Adrenal gland (tissue), 12 donors: Measurements from ENCODE around the gene PRSS8. TPM values are rescaled to one million over a fixed set of nuclear protein-coding genes. Genes with fewer than 3 reads are reported as not detected.

Experiments used
- DNase-seq, 7 donors: peaks; one replicate each; pipeline ENCODE4 v3.0.0-alpha.2; 2019 to 2020
- H3K27ac ChIP-seq, 5 donors: fragments of 200-600 bp; sonication (generic) in 4 of 5; 1 replicate in 3 of 5; 2 replicates in 2 of 5; pipeline versions ENCODE4 v1.5.1 to v1.8.0; 2016 to 2020; ENCODE audit warnings: mild to moderate bottlenecking in 1 of 5
- H3K27me3 ChIP-seq: fragments of 200-600 bp; 2 replicates; pipeline ENCODE4 v1.8.0; 2021
- H3K36me3 ChIP-seq, 2 donors: fragments of 200-600 bp; replicated peaks in 1 of 2; 1 replicate in 1 of 2; 2 replicates in 1 of 2; pipeline versions ENCODE4 v1.5.1 to v1.8.0; 2018 to 2022
- H3K4me1 ChIP-seq, 2 donors: fragments of 200-600 bp; replicated peaks in 1 of 2; 1 replicate in 1 of 2; 2 replicates in 1 of 2; pipeline versions ENCODE4 v1.5.1 to v1.8.0; 2018 to 2021
- H3K4me3 ChIP-seq, 4 donors: fragments of 200-600 bp; sonication (generic) in 3 of 4; one replicate each; pipeline ENCODE4 v1.5.1; 2016 to 2018
- H3K9me3 ChIP-seq, 3 donors: fragments of 200-600 bp; sonication (generic) in 1 of 3; replicated peaks in 1 of 3; 1 replicate in 2 of 3; 2 replicates in 1 of 3; pipeline versions ENCODE4 v1.5.1 to v1.8.0; 2016 to 2021
- POLR2A ChIP-seq, 2 donors: fragments of 450-650 bp; IDR thresholded peaks; one replicate each; pipeline ENCODE4 v1.6.1; 2017; ENCODE audit warnings: antibody characterized with exemption in 2 of 2, mild to moderate bottlenecking in 2 of 2, moderate library complexity in 1 of 2
- whole genome bisulfite sequencing, 4 donors: extraction: QIAGEN DNeasy Blood & Tissue Kit in 2 of 4; methylation state at CpG; one replicate each; pipeline versions ENCODE4 v1.1.5 to v1.1.7; 2013 to 2017; 5-methylcytosine and 5-hydroxymethylcytosine counted together
- intact Hi-C, 2 donors: fragments of 100-400 bp; cut with DNase I; formaldehyde crosslinking; loops; one replicate each; pipeline versions ENCODE4 v1.14.1 to v1.15.0; 2022 to 2023
- polyA plus RNA-seq, 3 donors: library from polyadenylated mRNA; stranded (reverse); fragments of 200-250 nt in 2 of 3; fragments of 350-450 nt in 1 of 3; fragmentation: Illumina TruSeq in 1 of 3; extraction: RNeasy Lipid Tissue Mini Kit (QIAGEN cat#74804) in 1 of 3; gene quantifications; one replicate each; pipeline ENCODE4 v1.2.3, GENCODE V29; 2013 to 2014
- small RNA-seq, 2 donors: library from RNA; depleted of rRNA; stranded (forward); fragments of <200 nt; gene quantifications; one replicate each; pipeline ENCODE3, GENCODE V24; 2016
- total RNA-seq, 9 donors: library from RNA; depleted of rRNA in 4 of 9; stranded (reverse); fragments of >200 nt in 4 of 9; fragments of 120-200 nt in 1 of 9; fragmentation: NEBNext Ultra II Directional in 1 of 9; extraction: Animal tissue kit (Norgen Biotek cat#: 25700) in 1 of 9; gene quantifications; one replicate each; pipeline versions ENCODE4 v1.1.0 to v1.2.4, GENCODE V29; 2013 to 2023
- TF ChIP-seq, protein P1 (sequence below), 6 experiments: fragments of 450-650 bp in 4 of 6; fragments of 200-600 bp in 2 of 6; sonication (generic) in 1 of 6; IDR thresholded peaks; 1 replicate in 5 of 6; 2 replicates in 1 of 6; pipeline versions ENCODE4 v1.5.1 to v1.8.0; 2016 to 2021; ENCODE audit warnings: antibody characterized with exemption in 6 of 6, mild to moderate bottlenecking in 2 of 6, moderate library complexity in 1 of 6
- donor health status: healthy with polysubstance abuse.
- donor health status: Bipolar disorder and iron deficiency.
- donor health status: DM: yes; HTN: yes; CAD: no.
- donor health status: DM: no; HTN: no; CAD: no.
- donor health status: DM: no; HTN: no; CAD: no.
- donor health status: DM: yes; HTN: yes; CAD: no.

The PRSS8 gene
- total and polyA plus RNA-seq, 12 donors, result 0.16 to 1.8 (median 0.42) TPM; not detected in 5

DNA sequence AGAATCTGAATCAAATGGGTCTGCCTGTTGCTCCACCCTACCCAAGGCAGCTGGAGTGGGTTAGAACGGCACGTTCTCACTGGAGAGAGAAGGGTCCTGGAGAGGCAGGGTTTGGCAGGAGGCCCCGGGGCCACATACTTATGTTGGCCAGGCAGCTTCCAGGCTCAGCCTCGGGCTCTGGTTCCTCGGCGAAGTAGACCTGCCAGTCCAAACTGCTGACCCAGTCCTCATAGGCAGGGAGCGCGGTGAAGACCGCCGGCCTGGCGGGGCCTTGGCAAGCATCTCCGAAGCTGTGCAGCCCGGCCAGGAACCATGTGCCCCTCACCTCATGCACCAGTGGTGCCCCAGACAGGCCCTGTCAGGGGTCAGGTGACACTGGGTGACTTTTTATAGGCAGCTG, 51.5 kb downstream of the PRSS8 start:
- H3K9me3 ChIP-seq, result no peaks in the 10 kb centered on the region
- H3K4me3 ChIP-seq, result no peak overlapping the region
- peaks cover 0 to 24% of the 10 kb centered on the region in 2 donors for H3K36me3 ChIP-seq
- WGBS, 4 donors, result 73 to 93% (median 84%) methylated on average over 3 to 13 of the region's 13 CpGs
- TF ChIP-seq POLR2A (IDR thresholded peaks at IDR 0.05), result no peak
- TF ChIP-seq, protein P1, sequence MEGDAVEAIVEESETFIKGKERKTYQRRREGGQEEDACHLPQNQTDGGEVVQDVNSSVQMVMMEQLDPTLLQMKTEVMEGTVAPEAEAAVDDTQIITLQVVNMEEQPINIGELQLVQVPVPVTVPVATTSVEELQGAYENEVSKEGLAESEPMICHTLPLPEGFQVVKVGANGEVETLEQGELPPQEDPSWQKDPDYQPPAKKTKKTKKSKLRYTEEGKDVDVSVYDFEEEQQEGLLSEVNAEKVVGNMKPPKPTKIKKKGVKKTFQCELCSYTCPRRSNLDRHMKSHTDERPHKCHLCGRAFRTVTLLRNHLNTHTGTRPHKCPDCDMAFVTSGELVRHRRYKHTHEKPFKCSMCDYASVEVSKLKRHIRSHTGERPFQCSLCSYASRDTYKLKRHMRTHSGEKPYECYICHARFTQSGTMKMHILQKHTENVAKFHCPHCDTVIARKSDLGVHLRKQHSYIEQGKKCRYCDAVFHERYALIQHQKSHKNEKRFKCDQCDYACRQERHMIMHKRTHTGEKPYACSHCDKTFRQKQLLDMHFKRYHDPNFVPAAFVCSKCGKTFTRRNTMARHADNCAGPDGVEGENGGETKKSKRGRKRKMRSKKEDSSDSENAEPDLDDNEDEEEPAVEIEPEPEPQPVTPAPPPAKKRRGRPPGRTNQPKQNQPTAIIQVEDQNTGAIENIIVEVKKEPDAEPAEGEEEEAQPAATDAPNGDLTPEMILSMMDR (IDR thresholded peaks at IDR 0.05), result no peak
- no peaks in the 10 kb centered on the region for H3K4me1 ChIP-seq
- intact Hi-C loops, result loop anchor here in 1 of 2 donors (10.0 kb wide), 1 partner anchor 61 kb away; no protein-coding TSS in a partner anchor
- H3K27ac ChIP-seq, result no peak overlapping the region
- no peak for DNase-seq
- H3K27me3 ChIP-seq, result no peaks in the 10 kb centered on the region

DNA sequence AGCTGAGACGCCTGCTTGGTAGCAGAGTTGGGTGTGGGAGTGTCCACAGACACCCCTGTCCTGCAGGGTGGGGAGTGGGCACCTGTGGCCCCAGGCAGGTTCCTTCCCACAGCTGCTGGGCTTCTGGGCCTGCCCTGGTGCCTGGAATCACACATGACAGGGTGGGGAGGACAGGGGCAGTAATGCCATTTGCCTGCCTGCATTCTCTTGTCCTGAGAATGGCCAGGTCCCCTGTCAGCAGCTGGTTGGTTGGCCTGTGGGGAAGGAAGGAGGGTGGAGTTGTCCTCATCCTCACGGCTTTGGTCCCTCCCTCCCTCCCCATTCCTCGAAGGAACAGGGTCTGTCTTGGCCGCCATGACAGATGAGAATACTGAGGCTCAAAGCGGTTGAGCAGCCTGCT, 52.0 kb downstream of the PRSS8 start:
- intact Hi-C loops, result loop anchor here in 1 of 2 donors (10.0 kb wide), 1 partner anchor 61 kb away; no protein-coding TSS in a partner anchor
- peaks cover 0 to 28% of the 10 kb centered on the region in 2 donors for H3K36me3 ChIP-seq

DNA sequence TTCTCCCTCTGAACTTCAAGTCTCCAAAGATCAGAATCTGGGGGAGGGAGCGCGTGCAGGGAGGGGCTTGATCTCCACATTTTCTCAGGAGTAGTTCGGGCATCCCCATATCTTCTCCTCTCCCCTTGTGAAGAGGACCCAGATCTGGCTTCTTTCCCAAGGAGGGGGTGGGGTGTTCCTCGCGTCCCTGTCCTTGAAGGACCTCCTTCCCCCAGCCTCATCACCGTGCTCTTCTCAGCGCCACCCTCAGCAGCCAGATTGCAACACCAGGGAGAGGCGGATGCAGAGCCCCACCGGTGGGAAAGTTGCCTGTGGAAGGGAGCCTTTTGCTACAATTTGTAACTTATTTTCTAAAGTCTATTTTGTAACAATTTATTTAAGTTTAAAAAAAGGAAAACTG, 52.4 kb downstream of the PRSS8 start:
- Histone ChIP-seq H3K4me3 (no peak overlapping the region), H3K9me3 (no peaks in the 10 kb centered on the region), H3K4me1 (no peaks in the 10 kb centered on the region), H3K27me3 (no peaks in the 10 kb centered on the region), H3K36me3 (peaks cover 0 to 33% of the 10 kb centered on the region in 2 donors), H3K27ac (no peak overlapping the region)
- DNase-seq, result peak in 1 of 7 donors; percentile 22
- 58 to 69% (median 62%) methylated on average over 8 to 9 of the region's 9 CpGs for WGBS, 4 donors
- TF ChIP-seq POLR2A (IDR thresholded peaks at IDR 0.05), result no peak
- TF ChIP-seq, protein P1 (IDR thresholded peaks at IDR 0.05), result no peak
- intact Hi-C loops, result loop anchor here in 1 of 2 donors (10.0 kb wide), 1 partner anchor 62 kb away; no protein-coding TSS in a partner anchor

More for the DNA sequence above, 52.0 kb downstream of the PRSS8 start:
- Histone ChIP-seq H3K27ac (no peak overlapping the region), H3K4me1 (no peaks in the 10 kb centered on the region), H3K27me3 (no peaks in the 10 kb centered on the region), H3K9me3 (no peaks in the 10 kb centered on the region), H3K4me3 (no peak overlapping the region)
- no peak for DNase-seq
- TF ChIP-seq, protein P1 (IDR thresholded peaks at IDR 0.05), result no peak
- 54 to 95% (median 69%) methylated on average over 3 to 5 of the region's 5 CpGs for WGBS, 4 donors

DNA sequence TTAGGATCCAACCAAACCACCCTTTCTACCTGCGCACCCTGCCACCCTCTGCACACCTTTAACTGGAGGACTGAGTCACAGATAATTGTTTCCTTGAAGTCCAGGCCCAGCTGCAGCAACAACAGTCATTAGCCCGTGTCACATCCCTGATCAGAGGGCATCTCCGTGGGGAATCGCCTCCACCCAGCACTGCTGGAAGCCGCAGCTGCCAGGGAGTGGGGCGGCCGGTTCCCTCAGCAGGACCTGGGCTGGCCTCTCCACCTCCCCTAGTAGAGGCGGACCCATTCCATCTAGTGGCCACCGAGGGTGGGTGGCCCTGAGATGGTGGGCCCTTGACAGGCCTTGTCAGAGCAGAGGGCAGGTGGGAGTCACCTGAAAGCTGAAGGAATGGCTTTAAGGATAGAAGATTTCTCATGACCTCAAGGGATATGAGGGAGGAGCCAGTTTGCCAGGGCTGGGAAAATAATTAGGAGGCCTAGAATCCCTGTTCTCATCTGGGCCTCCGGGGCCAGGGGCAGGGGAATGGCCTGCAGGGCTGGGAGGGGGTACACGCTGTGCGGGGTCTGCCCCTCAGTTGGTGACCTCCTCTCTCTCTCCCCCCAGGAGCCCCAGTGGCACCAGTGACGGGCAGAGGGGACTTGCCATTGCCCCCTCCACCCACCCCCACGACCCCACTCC, 53.0 kb downstream of the PRSS8 start:
- TF ChIP-seq POLR2A (IDR thresholded peaks at IDR 0.05), result no peak
- TF ChIP-seq, protein P1 (IDR thresholded peaks at IDR 0.05), result no peak
- 81 to 90% (median 83%) methylated on average over 8 to 14 of the region's 14 CpGs for WGBS, 4 donors
- intact Hi-C loops, result loop anchor here in 1 of 2 donors (10.0 kb wide), 1 partner anchor 62 kb away; no protein-coding TSS in a partner anchor
- no peaks in the 10 kb centered on the region for H3K4me1 ChIP-seq
- no peak for DNase-seq
- H3K9me3 ChIP-seq, result no peaks in the 10 kb centered on the region
- H3K4me3 ChIP-seq, result no peak overlapping the region
- H3K27ac ChIP-seq, result no peak overlapping the region
- no peaks in the 10 kb centered on the region for H3K27me3 ChIP-seq
- peaks cover 0 to 38% of the 10 kb centered on the region in 2 donors for H3K36me3 ChIP-seq

Small RNAs within 50 kb of the gene (small RNA-seq; reads per million reads assigned to genes)
- 0 reads per million in 2 donors for gene AC009088.4
- 0 reads per million in 2 donors for gene NDUFA3P6

Other genes with a start within 250 kb of the PRSS8 start
- gene BCL7C, start 241.7 kb downstream of the PRSS8 start, total RNA-seq, result 10 to 100 TPM; 18.0 to 45.3 (median 30.9) TPM
- 10 to 100 TPM in 2 of 3 donors, 1 to 10 TPM in 1; 7.7 to 88.3 (median 50.1) TPM for gene BCL7C, start 241.7 kb downstream of the PRSS8 start, polyA plus RNA-seq
- gene CTF1, start 239.1 kb downstream of the PRSS8 start, total RNA-seq, result 10 to 100 TPM in 4 of 9 donors, 1 to 10 TPM in 5; 2.1 to 13.9 (median 8.2) TPM
- 1 to 10 TPM; 4.0 to 7.0 (median 4.7) TPM for gene CTF1, start 239.1 kb downstream of the PRSS8 start, polyA plus RNA-seq
- 10 to 100 TPM in 7 of 9 donors, 1 to 10 TPM in 2; 6.6 to 17.6 (median 12.4) TPM for gene FBXL19, start 212.2 kb downstream of the PRSS8 start, total RNA-seq
- gene FBXL19, start 212.2 kb downstream of the PRSS8 start, polyA plus RNA-seq, result 10 to 100 TPM in 2 of 3 donors, 1 to 10 TPM in 1; 1.6 to 74.1 (median 14.0) TPM
- gene ORAI3, start 186.7 kb downstream of the PRSS8 start, total RNA-seq, result 100 to 1,000 TPM in 1 of 9 donors, 10 to 100 TPM in 8; 25.6 to 101 (median 86.3) TPM
- 10 to 100 TPM; 19.5 to 60.5 (median 45.8) TPM for gene ORAI3, start 186.7 kb downstream of the PRSS8 start, polyA plus RNA-seq
- gene SETD1A, start 178.0 kb downstream of the PRSS8 start, total RNA-seq, result 10 to 100 TPM in 6 of 9 donors, 1 to 10 TPM in 3; 2.3 to 23.0 (median 11.6) TPM
- gene SETD1A, start 178.0 kb downstream of the PRSS8 start, polyA plus RNA-seq, result 10 to 100 TPM in 2 of 3 donors, 1 to 10 TPM in 1; 8.7 to 40.1 (median 19.1) TPM
- gene HSD3B7, start 150.5 kb downstream of the PRSS8 start, total RNA-seq, result 10 to 100 TPM in 8 of 9 donors, 1 to 10 TPM in 1; 2.7 to 78.8 (median 35.5) TPM
- 10 to 100 TPM; 11.1 to 46.3 (median 24.3) TPM for gene HSD3B7, start 150.5 kb downstream of the PRSS8 start, polyA plus RNA-seq
- gene STX1B, start 125.1 kb downstream of the PRSS8 start, total RNA-seq, result 1 to 10 TPM in 5 of 9 donors, under 1 TPM in 2, not detected in 2; 0.17 to 2.5 (median 2.0) TPM
- gene STX1B, start 125.1 kb downstream of the PRSS8 start, polyA plus RNA-seq, result 1 to 10 TPM in 2 of 3 donors, under 1 TPM in 1; 0.71 to 5.3 (median 1.2) TPM
- gene STX4, start 102.2 kb downstream of the PRSS8 start, total RNA-seq, result 10 to 100 TPM; 25.0 to 99.5 (median 34.4) TPM
- 100 to 1,000 TPM in 2 of 3 donors, 10 to 100 TPM in 1; 48.4 to 225 (median 152) TPM for gene STX4, start 102.2 kb downstream of the PRSS8 start, polyA plus RNA-seq
- gene ZNF668, start 61.5 kb downstream of the PRSS8 start, total RNA-seq, result 10 to 100 TPM in 8 of 9 donors, 1 to 10 TPM in 1; 2.4 to 29.5 (median 11.2) TPM
- 10 to 100 TPM in 2 of 3 donors, 1 to 10 TPM in 1; 6.2 to 19.5 (median 11.7) TPM for gene ZNF668, start 61.5 kb downstream of the PRSS8 start, polyA plus RNA-seq
- gene ZNF646, start 61.3 kb downstream of the PRSS8 start, total RNA-seq, result 10 to 100 TPM in 8 of 9 donors, 1 to 10 TPM in 1; 6.9 to 17.8 (median 13.9) TPM
- gene ZNF646, start 61.3 kb downstream of the PRSS8 start, polyA plus RNA-seq, result 10 to 100 TPM in 1 of 3 donors, 1 to 10 TPM in 2; 3.1 to 15.4 (median 3.7) TPM
- 1 to 10 TPM in 4 of 9 donors, under 1 TPM in 5; 0.18 to 3.0 (median 0.89) TPM for gene PRSS53, start 46.8 kb downstream of the PRSS8 start, total RNA-seq
- gene PRSS53, start 46.8 kb downstream of the PRSS8 start, polyA plus RNA-seq, result 10 to 100 TPM in 1 of 3 donors, 1 to 10 TPM in 1, under 1 TPM in 1; 0.29 to 11.0 (median 3.1) TPM
- gene VKORC1, start 40.9 kb downstream of the PRSS8 start, total RNA-seq, result 100 to 1,000 TPM in 7 of 9 donors, 10 to 100 TPM in 2; 38.6 to 267 (median 154) TPM
- 100 to 1,000 TPM in 1 of 3 donors, 10 to 100 TPM in 2; 69.5 to 120 (median 82.1) TPM for gene VKORC1, start 40.9 kb downstream of the PRSS8 start, polyA plus RNA-seq
- gene BCKDK, start 27.3 kb downstream of the PRSS8 start, total RNA-seq, result 100 to 1,000 TPM in 5 of 9 donors, 10 to 100 TPM in 4; 27.0 to 181 (median 104) TPM
- 10 to 100 TPM; 30.6 to 32.1 (median 30.6) TPM for gene BCKDK, start 27.3 kb downstream of the PRSS8 start, polyA plus RNA-seq
- 10 to 100 TPM; 61.1 to 94.0 (median 83.5) TPM for gene KAT8, start 18.1 kb downstream of the PRSS8 start, total RNA-seq
- 100 to 1,000 TPM in 1 of 3 donors, 10 to 100 TPM in 2; 45.0 to 148 (median 97.4) TPM for gene KAT8, start 18.1 kb downstream of the PRSS8 start, polyA plus RNA-seq
- 10 to 100 TPM in 1 of 9 donors, 1 to 10 TPM in 7, under 1 TPM in 1; 0.89 to 18.3 (median 7.3) TPM for gene PRSS36, start 14.3 kb upstream of the PRSS8 start, total RNA-seq
- gene PRSS36, start 14.3 kb upstream of the PRSS8 start, polyA plus RNA-seq, result 10 to 100 TPM in 1 of 3 donors, 1 to 10 TPM in 2; 1.0 to 17.7 (median 8.2) TPM
- 100 to 1,000 TPM in 4 of 9 donors, 10 to 100 TPM in 5; 12.7 to 285 (median 47.5) TPM for gene FUS, start 44.4 kb upstream of the PRSS8 start, total RNA-seq
- 100 to 1,000 TPM; 288 to 536 (median 474) TPM for gene FUS, start 44.4 kb upstream of the PRSS8 start, polyA plus RNA-seq
- 10 to 100 TPM in 8 of 9 donors, 1 to 10 TPM in 1; 9.6 to 54.4 (median 23.6) TPM for gene PYCARD, start 67.0 kb upstream of the PRSS8 start, total RNA-seq
- gene PYCARD, start 67.0 kb upstream of the PRSS8 start, polyA plus RNA-seq, result 10 to 100 TPM in 2 of 3 donors, 1 to 10 TPM in 1; 3.2 to 31.7 (median 30.7) TPM
- gene TRIM72, start 78.4 kb upstream of the PRSS8 start, total RNA-seq, result under 1 TPM in 3 of 9 donors, not detected in 6; 0.04 to 0.24 (median 0.06) TPM
- under 1 TPM in 2 of 3 donors, not detected in 1; 0.03 to 0.08 TPM for gene TRIM72, start 78.4 kb upstream of the PRSS8 start, polyA plus RNA-seq
- not detected for gene PYDC1, start 81.4 kb upstream of the PRSS8 start, total RNA-seq
- gene PYDC1, start 81.4 kb upstream of the PRSS8 start, polyA plus RNA-seq, result not detected
- 10 to 100 TPM in 7 of 9 donors, 1 to 10 TPM in 2; 1.7 to 35.4 (median 21.6) TPM for gene ITGAM, start 124.2 kb upstream of the PRSS8 start, total RNA-seq
- gene ITGAM, start 124.2 kb upstream of the PRSS8 start, polyA plus RNA-seq, result 10 to 100 TPM in 1 of 3 donors, 1 to 10 TPM in 2; 4.8 to 12.5 (median 5.1) TPM
- gene ITGAX, start 219.4 kb upstream of the PRSS8 start, total RNA-seq, result 1 to 10 TPM; 1.4 to 8.1 (median 3.5) TPM
- 10 to 100 TPM in 1 of 3 donors, 1 to 10 TPM in 2; 1.7 to 84.9 (median 3.7) TPM for gene ITGAX, start 219.4 kb upstream of the PRSS8 start, polyA plus RNA-seq